GM21576 (cell line): ENCODE measurements around the gene ANKIB1.
"Not testable (repeated sequence)": the region's sequence is repeated elsewhere in the genome, so short reads cannot be mapped to it uniquely, and the experiment has no call there.

Source experiments
- ATAC-seq: cut with Tn5 transposase; IDR thresholded peaks from one replicate; pipeline ENCODE4 v1.9.1; 2021; ENCODE audit warnings: mild to moderate bottlenecking, moderate library complexity; ENCODE audit not compliant: unreplicated experiment

ANKIB1 gene

GRCh38 chr7:92400013-92400412 is 154.2 kb downstream of the ANKIB1 start:
- no peak for ATAC-seq

GRCh38 chr7:92402920-92403759 is 157.4 kb downstream of the ANKIB1 start:
- ATAC-seq = no peak

GRCh38 chr7:92403760-92404074 is 157.9 kb downstream of the ANKIB1 start:
- ATAC-seq = no peak

- no peak for ATAC-seq
These were observed 158.4 kb downstream of the ANKIB1 start for GRCh38 chr7:92404170-92404614.

- ATAC-seq = no peak
These were observed 163.6 kb downstream of the ANKIB1 start for GRCh38 chr7:92409357-92409756.

- ATAC-seq = not testable (repeated sequence)
These were observed 164.4 kb downstream of the ANKIB1 start for GRCh38 chr7:92410162-92410561.

GRCh38 chr7:92412745-92413144 is 167.0 kb downstream of the ANKIB1 start:
- no peak for ATAC-seq

GRCh38 chr7:92413550-92413949 is 167.8 kb downstream of the ANKIB1 start:
- ATAC-seq = no peak

- no peak for ATAC-seq
These were observed 169.5 kb downstream of the ANKIB1 start for GRCh38 chr7:92415225-92415624.

GRCh38 chr7:92417913-92418312 is 172.1 kb downstream of the ANKIB1 start:
- no peak for ATAC-seq

GRCh38 chr7:92421676-92422435 is 176.1 kb downstream of the ANKIB1 start:
- no peak for ATAC-seq

GRCh38 chr7:92422926-92423325 is 177.2 kb downstream of the ANKIB1 start:
- ATAC-seq = no peak

GRCh38 chr7:92423710-92424131 is 177.9 kb downstream of the ANKIB1 start:
- no peak for ATAC-seq

GRCh38 chr7:92425311-92425947 is 179.7 kb downstream of the ANKIB1 start:
- no peak for ATAC-seq

GRCh38 chr7:92427193-92427592 is 181.4 kb downstream of the ANKIB1 start:
- ATAC-seq = no peak

- ATAC-seq = no peak
These were observed 186.6 kb downstream of the ANKIB1 start for GRCh38 chr7:92432299-92432946.

- ATAC-seq = no peak
These were observed 187.2 kb downstream of the ANKIB1 start for GRCh38 chr7:92433019-92433418.

- ATAC-seq = no peak
These were observed 189.8 kb downstream of the ANKIB1 start for GRCh38 chr7:92435542-92435941.

- no peak for ATAC-seq
These were observed 191.1 kb downstream of the ANKIB1 start for GRCh38 chr7:92436612-92437445.

GRCh38 chr7:92437956-92438491 is 192.2 kb downstream of the ANKIB1 start:
- ATAC-seq = no peak
